Cardiac muscle cell (in vitro differentiated cells and primary cell): Measurements from ENCODE around the gene TMOD1. TPM values are rescaled to one million over a fixed set of nuclear protein-coding genes. Genes with fewer than 3 reads are reported as not detected.

Source experiments
- DNase-seq, 2 donors: peaks; one replicate each; pipeline versions ENCODE4 v3.0.0 to v3.0.0-alpha.2; 2010 to 2017; ENCODE audit warnings: low read depth in 1 of 2, low spot score in 1 of 2
- H3K27ac ChIP-seq: fragments of 200-600 bp; sonication (generic); 2 replicates; pipeline ENCODE4 v1.5.1; 2016
- H3K27me3 ChIP-seq: fragments of 200-600 bp; sonication (generic); 2 replicates; pipeline ENCODE4 v1.6.0; 2016; ENCODE audit warnings: control low read depth
- H3K36me3 ChIP-seq: fragments of 200-600 bp; sonication (generic); 2 replicates; pipeline ENCODE4 v1.5.1; 2016; ENCODE audit warnings: control low read depth
- H3K4me1 ChIP-seq: fragments of 200-600 bp; sonication (generic); 2 replicates; pipeline ENCODE4 v1.8.1; 2017; ENCODE audit warnings: low read depth, mild to moderate bottlenecking, mixed run types
- H3K4me3 ChIP-seq: fragments of 200-600 bp; sonication (generic); 2 replicates; pipeline ENCODE4 v1.5.1; 2016; ENCODE audit warnings: mild to moderate bottlenecking
- H3K9me3 ChIP-seq: fragments of 200-600 bp; sonication (generic); 2 replicates; pipeline ENCODE4 v1.5.1; 2017; ENCODE audit warnings: low read depth, mild to moderate bottlenecking, control low read depth
- polyA plus RNA-seq: library from polyadenylated mRNA; unstranded; fragments of >200 nt; fragmentation: Nextera tagmentation; extraction: Ambion mirVana; gene quantifications from 2 replicates; pipeline ENCODE4 v1.2.1, GENCODE V29; 2016
- total RNA-seq: library from RNA; depleted of rRNA; stranded (reverse); fragments of >200 nt; gene quantifications from 2 replicates; pipeline ENCODE4 v1.2.3, GENCODE V29; 2016
- TF ChIP-seq, protein P1 (sequence below): IDR thresholded peaks from 2 replicates; pipeline ENCODE4 v1.5.1; 2012; ENCODE audit warnings: low read depth, mild to moderate bottlenecking, low read length

The TMOD1 gene
- total and polyA plus RNA-seq, 2 experiments from 2014 or later, result 75.7 to 168 TPM

DNA sequence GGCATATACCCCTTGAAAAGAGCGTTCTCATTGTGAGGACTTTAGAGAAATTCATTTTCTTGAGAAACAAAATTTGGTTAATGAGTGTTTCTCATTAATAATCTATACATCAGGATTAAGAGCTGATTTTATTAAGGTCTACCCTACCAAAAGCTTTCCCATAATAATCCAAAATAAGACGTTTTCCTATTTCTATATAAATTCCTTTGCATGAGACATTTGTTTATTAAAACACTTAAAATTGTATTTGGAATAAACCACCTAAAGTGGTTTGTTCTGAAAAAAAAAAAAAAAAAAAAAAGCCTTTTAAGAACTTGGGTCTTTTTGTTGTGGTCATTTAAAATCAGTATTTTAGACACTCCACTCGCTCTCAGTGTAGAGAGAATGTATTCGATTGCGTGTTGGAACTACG, 695 bp upstream of the TMOD1 start:
- TF ChIP-seq, protein P1, sequence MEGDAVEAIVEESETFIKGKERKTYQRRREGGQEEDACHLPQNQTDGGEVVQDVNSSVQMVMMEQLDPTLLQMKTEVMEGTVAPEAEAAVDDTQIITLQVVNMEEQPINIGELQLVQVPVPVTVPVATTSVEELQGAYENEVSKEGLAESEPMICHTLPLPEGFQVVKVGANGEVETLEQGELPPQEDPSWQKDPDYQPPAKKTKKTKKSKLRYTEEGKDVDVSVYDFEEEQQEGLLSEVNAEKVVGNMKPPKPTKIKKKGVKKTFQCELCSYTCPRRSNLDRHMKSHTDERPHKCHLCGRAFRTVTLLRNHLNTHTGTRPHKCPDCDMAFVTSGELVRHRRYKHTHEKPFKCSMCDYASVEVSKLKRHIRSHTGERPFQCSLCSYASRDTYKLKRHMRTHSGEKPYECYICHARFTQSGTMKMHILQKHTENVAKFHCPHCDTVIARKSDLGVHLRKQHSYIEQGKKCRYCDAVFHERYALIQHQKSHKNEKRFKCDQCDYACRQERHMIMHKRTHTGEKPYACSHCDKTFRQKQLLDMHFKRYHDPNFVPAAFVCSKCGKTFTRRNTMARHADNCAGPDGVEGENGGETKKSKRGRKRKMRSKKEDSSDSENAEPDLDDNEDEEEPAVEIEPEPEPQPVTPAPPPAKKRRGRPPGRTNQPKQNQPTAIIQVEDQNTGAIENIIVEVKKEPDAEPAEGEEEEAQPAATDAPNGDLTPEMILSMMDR, result no peak
- Histone ChIP-seq H3K36me3 (no peaks in the 10 kb centered on the region), H3K4me3 (peak overlapping the region; percentile 86), H3K27ac (no peak overlapping the region), H3K9me3 (no peaks in the 10 kb centered on the region), H3K27me3 (peaks cover 14% of the 10 kb centered on the region), H3K4me1 (peaks cover 24% of the 10 kb centered on the region)
- no peak for DNase-seq

DNA sequence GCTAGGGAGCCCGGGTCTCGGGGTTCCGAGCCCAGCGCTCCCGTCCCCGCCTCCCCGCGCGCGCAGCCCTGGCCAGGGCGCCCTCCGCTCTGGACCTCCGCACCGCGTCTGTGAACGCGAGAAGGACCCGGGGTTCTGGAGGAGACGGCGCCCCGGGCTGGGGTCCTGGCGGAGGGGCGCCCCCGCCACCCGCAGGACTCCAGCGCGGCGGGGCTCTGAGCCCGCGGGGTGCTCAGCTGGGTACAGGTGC, 431 bp downstream of the TMOD1 start:
- no peak for DNase-seq
- H3K4me3 ChIP-seq, result peak overlapping the region; percentile 86
- peak overlapping the region; percentile 98 for H3K27ac ChIP-seq
- H3K36me3 ChIP-seq, result no peaks in the 10 kb centered on the region
- peaks cover 14% of the 10 kb centered on the region for H3K27me3 ChIP-seq
- TF ChIP-seq, protein P1, result no peak
- peaks cover 32% of the 10 kb centered on the region for H3K4me1 ChIP-seq
- no peaks in the 10 kb centered on the region for H3K9me3 ChIP-seq

DNA sequence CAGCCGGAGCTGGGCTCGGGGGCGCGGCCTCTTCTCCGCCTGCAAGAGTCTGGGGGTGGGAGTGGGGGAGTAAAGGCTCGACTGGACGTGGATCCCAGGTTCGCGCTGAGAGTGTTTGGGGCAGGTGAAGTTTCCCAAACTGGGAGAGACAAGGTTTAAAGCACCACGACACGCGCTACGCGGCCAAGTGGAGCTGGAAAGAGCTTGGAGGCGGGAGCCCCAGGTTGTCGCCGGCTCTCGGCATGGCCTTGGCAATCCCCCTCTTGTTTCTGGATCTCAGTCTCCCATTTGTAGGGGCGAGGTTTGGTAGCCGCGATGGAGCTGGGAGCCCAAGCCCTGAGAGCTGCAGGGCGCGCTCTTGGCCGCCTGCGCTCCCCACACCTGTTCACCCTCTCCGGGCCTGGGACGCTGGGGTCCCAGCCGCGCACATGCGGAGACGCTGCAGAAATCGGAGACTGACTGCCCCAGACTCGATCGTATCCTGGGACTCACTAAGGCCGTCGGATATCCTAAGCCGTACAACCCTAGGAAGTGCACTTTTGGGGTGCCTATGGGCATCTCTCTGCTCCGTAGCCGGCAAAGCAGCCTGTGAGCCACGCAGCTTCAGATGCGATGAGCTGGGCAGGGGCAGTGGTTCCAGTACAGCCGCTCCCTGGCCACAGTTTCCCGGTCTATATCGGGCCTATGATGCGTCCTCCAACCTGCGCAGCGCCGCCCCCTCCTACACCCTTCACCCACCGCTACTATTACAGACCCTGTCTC, 937 bp downstream of the TMOD1 start:
- H3K27me3 ChIP-seq, result peaks cover 14% of the 10 kb centered on the region
- peak overlapping the region; percentile 98 for H3K27ac ChIP-seq
- TF ChIP-seq, protein P1, result no peak
- peaks cover 32% of the 10 kb centered on the region for H3K4me1 ChIP-seq
- peak in 1 of 2 donors; percentile 53 for DNase-seq
- H3K9me3 ChIP-seq, result no peaks in the 10 kb centered on the region
- H3K4me3 ChIP-seq, result peak overlapping the region; percentile 86
- no peaks in the 10 kb centered on the region for H3K36me3 ChIP-seq

DNA sequence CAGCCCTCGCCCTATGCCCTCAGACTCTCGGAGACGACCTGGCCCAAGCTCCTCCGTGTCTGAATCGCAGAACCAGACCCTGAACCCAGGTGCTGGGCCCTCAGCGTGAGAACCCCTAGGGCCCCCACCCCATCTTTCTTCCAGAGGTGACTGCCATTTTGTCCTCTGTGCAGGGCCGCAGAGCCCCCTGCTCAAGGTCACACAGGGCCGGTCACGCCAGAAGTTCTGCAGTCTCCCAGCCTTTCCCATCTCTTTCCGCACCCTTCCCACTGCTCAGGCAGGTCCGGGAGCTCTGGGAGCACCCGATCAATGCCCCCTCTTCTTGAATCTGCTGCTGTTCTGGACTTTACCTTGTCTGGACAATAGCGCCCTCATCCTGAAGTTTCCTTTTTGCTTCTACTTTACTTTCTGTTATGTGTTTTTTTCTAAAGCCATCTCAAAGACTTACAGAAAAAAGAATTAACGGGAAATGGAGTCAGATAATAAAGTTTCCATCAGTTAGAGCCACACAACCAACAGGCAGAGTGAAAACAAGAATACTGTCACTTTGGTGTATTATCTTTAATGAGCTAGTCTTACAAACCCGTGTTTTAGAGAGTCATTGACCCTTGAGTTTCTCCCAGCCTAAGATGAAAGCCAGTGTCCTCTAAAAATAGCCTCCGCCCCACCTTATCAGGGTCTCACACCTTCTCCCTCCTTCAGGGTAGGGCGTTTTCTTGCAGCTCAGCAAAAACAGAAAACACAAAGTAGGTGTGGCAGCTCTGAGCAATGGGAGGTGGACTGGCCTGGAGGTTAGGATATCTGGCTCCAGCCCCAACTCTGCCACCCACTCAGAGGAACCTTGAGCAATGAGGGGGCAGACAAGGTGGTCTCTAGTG, 1.8 kb downstream of the TMOD1 start:
- DNase-seq, result peak in 1 of 2 donors; percentile 73
- Histone ChIP-seq H3K36me3 (no peaks in the 10 kb centered on the region), H3K4me1 (peaks cover 32% of the 10 kb centered on the region), H3K27me3 (peaks cover 14% of the 10 kb centered on the region), H3K27ac (peak overlapping the region; percentile 98), H3K9me3 (no peaks in the 10 kb centered on the region), H3K4me3 (peak overlapping the region; percentile 86)
- TF ChIP-seq, protein P1, result no peak

DNA sequence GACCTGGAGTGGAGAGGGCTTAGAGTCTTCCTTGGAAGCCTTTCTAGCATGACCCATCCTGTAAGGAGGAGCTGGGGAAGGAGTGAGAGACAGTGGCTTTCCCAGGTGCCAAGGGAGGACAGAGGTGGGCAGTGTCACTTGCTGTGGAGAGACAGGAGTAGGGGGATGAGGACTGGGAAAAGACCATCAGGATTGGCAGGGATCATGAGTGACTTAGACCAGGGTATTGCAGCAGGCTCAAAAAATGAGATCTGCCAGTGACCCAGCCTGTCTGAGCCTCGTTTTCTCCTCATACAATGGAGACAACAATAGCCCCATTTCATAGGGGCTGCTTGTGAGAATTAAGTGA, 2.4 kb downstream of the TMOD1 start:
- TF ChIP-seq, protein P1, result no peak
- DNase-seq, result no peak
- Histone ChIP-seq H3K4me3 (peak overlapping the region; percentile 86), H3K4me1 (peaks cover 32% of the 10 kb centered on the region), H3K27ac (peak overlapping the region; percentile 98), H3K36me3 (no peaks in the 10 kb centered on the region), H3K9me3 (no peaks in the 10 kb centered on the region), H3K27me3 (peaks cover 14% of the 10 kb centered on the region)
